GM21576 (cell line): ENCODE measurements around the gene ABHD13.

Source experiments
- ATAC-seq: cut with Tn5 transposase; IDR thresholded peaks from one replicate; pipeline ENCODE4 v1.9.1; 2021; ENCODE audit warnings: mild to moderate bottlenecking, moderate library complexity; ENCODE audit not compliant: unreplicated experiment

Gene ABHD13

DNA sequence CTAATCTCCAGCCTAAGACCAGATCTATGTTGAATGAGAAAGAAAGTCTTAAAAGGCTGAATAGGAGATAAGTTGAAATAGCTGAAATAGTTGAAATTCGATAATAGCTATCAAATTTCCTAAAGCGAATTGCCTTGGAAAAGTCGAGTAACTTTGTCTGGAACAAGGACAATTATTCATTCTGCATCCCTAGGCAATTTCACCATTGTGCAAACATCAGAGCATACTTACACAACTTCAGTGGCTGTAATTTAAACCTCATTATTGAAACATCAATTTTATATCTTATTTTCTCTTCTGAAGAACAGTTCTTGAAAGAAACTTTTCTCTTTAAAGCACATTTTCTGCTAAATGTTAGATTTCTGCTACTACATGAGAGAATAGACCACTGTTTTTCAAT is 64.9 kb downstream of the ABHD13 start:
- no peak for ATAC-seq
